GM12878 (cell line): ENCODE data around the gene PVALEF. TPM values are rescaled to one million over a fixed set of nuclear protein-coding genes. Genes with fewer than 3 reads are reported as not detected.

ENCODE experiments used
- ATAC-seq: fragments of 200-7000 bp; cut with Tn5 transposase; 3 replicates; pipeline ENCODE4 v1.9.1; 2020; ENCODE audit warnings: mild to moderate bottlenecking, moderate library complexity
- BruUV-seq: library from RNA; stranded (reverse); fragments of 400-500 nt; replicated peaks from 2 replicates; lab custom pipeline; 2021; lab: Mats Ljungman, UMichigan
- CTCF ChIA-PET: fragments of 300-600 bp; sonication (Branson Sonifier 250); formaldehyde crosslinking; extraction: SDS; loops from one replicate; lab custom pipeline; 2021; ENCODE audit warnings: inconsistent platforms; lab: Yijun Ruan, JAX
- POLR2A ChIA-PET: fragments of 350-600 bp; formaldehyde crosslinking; extraction: SDS; loops from one replicate; lab custom pipeline; 2021; ENCODE audit warnings: inconsistent platforms; lab: Charles Lee
- RAD21 ChIA-PET: fragments of 300-600 bp; sonication (Branson Sonifier 250); formaldehyde crosslinking; loops from one replicate; lab custom pipeline; 2023; ENCODE audit warnings: antibody characterized with exemption; ENCODE audit not compliant: unreplicated experiment; lab: Charles Lee
- SMC1A ChIA-PET: fragments of 300-600 bp; sonication (Branson Sonifier 250); formaldehyde crosslinking; loops from one replicate; lab custom pipeline; 2023; ENCODE audit not compliant: unreplicated experiment, uncharacterized antibody; lab: Charles Lee
- DNase-seq: peaks from one replicate; pipeline ENCODE4 v3.0.0-alpha.2; 2011; ENCODE audit warnings: low read depth, low spot score
- FAIRE-seq: peaks from 3 replicates; lab custom pipeline; 2011; peaks lifted over from hg19 to GRCh38; lab: Jason Lieb, UNC
- H2AFZ ChIP-seq: 2 replicates; pipeline ENCODE4 v1.6.0; 2011; ENCODE audit warnings: low read depth, low read length, control low read depth; ENCODE audit not compliant: control insufficient read depth
- H3K27ac ChIP-seq: 2 replicates; pipeline ENCODE4 v1.5.1; 2011; ENCODE audit warnings: control low read depth; ENCODE audit not compliant: control insufficient read depth, insufficient read depth
- H3K27me3 ChIP-seq, 2 experiments: replicated peaks in 1 of 2; 2 replicates each; pipeline versions ENCODE4 v1.6.0 to v1.6.1; 2011; ENCODE audit warnings: low read length in 1 of 2; ENCODE audit not compliant: control insufficient read depth in 2 of 2, insufficient read depth in 2 of 2
- H3K36me3 ChIP-seq, 2 experiments: 2 replicates each; pipeline ENCODE4 v1.5.1; 2011; ENCODE audit warnings: low read length in 1 of 2; ENCODE audit not compliant: control insufficient read depth in 2 of 2, insufficient read depth in 2 of 2
- H3K4me1 ChIP-seq: 2 replicates; pipeline ENCODE4 v1.6.1; 2011; ENCODE audit warnings: mild to moderate bottlenecking, low read length, moderate library complexity, mixed read lengths; ENCODE audit not compliant: control insufficient read depth, insufficient read depth
- H3K4me2 ChIP-seq: 2 replicates; pipeline ENCODE4 v1.6.0; 2011; ENCODE audit warnings: control low read depth; ENCODE audit not compliant: control insufficient read depth, insufficient read depth
- H3K4me3 ChIP-seq: fragments of 200-600 bp; sonication (generic); 2 replicates; pipeline ENCODE4 v1.5.1; 2016
- H3K79me2 ChIP-seq: 2 replicates; pipeline ENCODE4 v1.6.0; 2011; ENCODE audit warnings: low read length; ENCODE audit not compliant: control insufficient read depth, insufficient read depth
- H3K9ac ChIP-seq: 2 replicates; pipeline ENCODE4 v1.8.0; 2011; ENCODE audit warnings: low read length, control low read depth, mixed read lengths; ENCODE audit not compliant: control insufficient read depth, insufficient read depth
- H3K9me3 ChIP-seq: replicated peaks from 3 replicates; pipeline ENCODE4 v1.5.1; 2011; ENCODE audit warnings: mild to moderate bottlenecking, low read length; ENCODE audit not compliant: control insufficient read depth, insufficient read depth
- H4K20me1 ChIP-seq: 2 replicates; pipeline ENCODE4 v1.6.0; 2011; ENCODE audit not compliant: control insufficient read depth, insufficient read depth
- ASH2L ChIP-seq: fragments of 300-600, 200-600 bp; sonication (generic); IDR thresholded peaks from 2 replicates; pipeline ENCODE4 v1.6.1; 2017; ENCODE audit warnings: low read depth, mild to moderate bottlenecking, borderline replicate concordance
- CBFB ChIP-seq: IDR thresholded peaks from 2 replicates; pipeline ENCODE4 v1.6.1; 2016; ENCODE audit warnings: antibody characterized with exemption, low read depth
- CEBPB ChIP-seq, 2 experiments: fragments of 150-350 bp in 1 of 2; IDR thresholded peaks; 2 replicates each; pipeline ENCODE4 v1.6.1; 2012 to 2014; ENCODE audit warnings: low read depth in 2 of 2, low read length in 2 of 2, borderline replicate concordance in 1 of 2, inconsistent platforms in 1 of 2
- ETV6 ChIP-seq, 2 experiments: fragments of 450-650 bp in 1 of 2; IDR thresholded peaks in 1 of 2; conservative IDR thresholded peaks in 1 of 2; 2 replicates each; pipeline ENCODE4 v1.6.1; 2014; ENCODE audit warnings: antibody characterized with exemption in 1 of 2, borderline replicate concordance in 1 of 2, low read depth in 1 of 2, mild to moderate bottlenecking in 1 of 2, moderate library complexity in 1 of 2
- IKZF1 ChIP-seq: fragments of 450-650 bp; conservative IDR thresholded peaks from 2 replicates; pipeline ENCODE4 v1.6.1; 2017; ENCODE audit warnings: antibody characterized with exemption, mild to moderate bottlenecking
- LARP7 ChIP-seq: fragments of 450-650 bp; IDR thresholded peaks from 2 replicates; pipeline ENCODE4 v1.6.1; 2017; ENCODE audit warnings: mild to moderate bottlenecking
- NFYB ChIP-seq: IDR thresholded peaks from 2 replicates; pipeline ENCODE4 v1.6.1; 2011; ENCODE audit warnings: low read depth, mild to moderate bottlenecking, low read length, improper control_type of control experiment, moderate library complexity; ENCODE audit not compliant: insufficient read depth
- NRF1 ChIP-seq: conservative IDR thresholded peaks from 2 replicates; pipeline ENCODE4 v1.6.1; 2011; ENCODE audit warnings: mild to moderate bottlenecking, low read depth, low read length, improper control_type of control experiment
- PML ChIP-seq: IDR thresholded peaks from 2 replicates; pipeline ENCODE4 v1.6.1; 2012; ENCODE audit warnings: low read length, inconsistent platforms
- RELA ChIP-seq: fragments of 450-650 bp; IDR thresholded peaks from 2 replicates; pipeline ENCODE4 v1.8.0; 2014; ENCODE audit warnings: borderline replicate concordance; ENCODE audit not compliant: partially characterized antibody
- SMAD5 ChIP-seq: IDR thresholded peaks from 2 replicates; pipeline ENCODE4 v1.6.1; 2016; ENCODE audit warnings: antibody characterized with exemption, low read depth
- SPI1 ChIP-seq: IDR thresholded peaks from 2 replicates; pipeline ENCODE4 v1.6.1; 2011; ENCODE audit warnings: low read depth, mild to moderate bottlenecking, low read length, moderate library complexity, borderline replicate concordance; ENCODE audit not compliant: insufficient read depth
- WRNIP1 ChIP-seq: IDR thresholded peaks from 2 replicates; pipeline ENCODE4 v1.6.1; 2011; ENCODE audit warnings: low read depth, low read length, improper control_type of control experiment, borderline replicate concordance
- YY1 ChIP-seq: IDR thresholded peaks from 2 replicates; pipeline ENCODE4 v1.6.1; 2011; ENCODE audit warnings: low read depth, mild to moderate bottlenecking, low read length
- WGBS: methylation state at CpG from one replicate; pipeline ENCODE4 v1.1.6; 2016; ENCODE audit warnings: low lambda C conversion rate; ENCODE audit not compliant: insufficient replicate concordance, insufficient coverage; ENCODE audit errors: missing lambda C conversion rate; 5-methylcytosine and 5-hydroxymethylcytosine counted together
- in situ Hi-C: fragments of 300-500 bp; cut with MboI; formaldehyde crosslinking; loops from 9 replicates; pipeline ENCODE4 v1.14.3; 2018; ENCODE audit warnings: mixed read lengths
- intact Hi-C: fragments of 100-400 bp; cut with micrococcal nuclease; formaldehyde crosslinking; loops from one replicate; pipeline ENCODE4 v1.14.2; 2022; ENCODE audit not compliant: unreplicated experiment
- polyA plus RNA-seq, 11 experiments: library from polyadenylated mRNA; depleted of rRNA in 4 of 11; unstranded in 6 of 11; stranded (reverse) in 5 of 11; fragments of >200 nt; fragmentation: Nextera tagmentation in 4 of 11; fragmentation: Illumina TruSeq in 1 of 11; extraction: Ambion mirVana in 4 of 11; extraction: Trizol in 1 of 11; gene quantifications; 1 replicate in 1 of 11; 2 replicates in 10 of 11; pipeline versions ENCODE4 v1.2.1 to v1.2.3, GENCODE V29; 2011 to 2016; ENCODE audit warnings: inconsistent platforms in 2 of 11, missing spikeins in 2 of 11, low read depth in 1 of 11
- total RNA-seq, 4 experiments: library from RNA; depleted of rRNA in 3 of 4; stranded (reverse); fragments of >200 nt in 3 of 4; fragmentation: Illumina TruSeq in 1 of 4; extraction: Trizol in 1 of 4; gene quantifications; 2 replicates each; pipeline versions ENCODE4 v1.2.1 to v1.2.3, GENCODE V29; 2013 to 2021

PVALEF gene
- total and polyA plus RNA-seq, 10 of the 15 experiments (the other 5 are each of a cell fraction or from before 2014, with no cell fraction given): not detected

- Histone ChIP-seq H3K27me3 (no peaks in the 10 kb centered on the region; a peak in 2 of 4 replicates), H3K4me2 (no peak overlapping the region), H3K27ac (no peak overlapping the region), H3K79me2 (no peaks in the 10 kb centered on the region), H3K4me1 (no peaks in the 10 kb centered on the region), H2AFZ (no peak overlapping the region), H3K36me3 (no peaks in the 10 kb centered on the region), H3K4me3 (no peak overlapping the region), H3K9me3 (no peaks in the 10 kb centered on the region), H3K9ac (no peak overlapping the region), H4K20me1 (no peaks in the 10 kb centered on the region)
- SMC1A ChIA-PET: no interaction called here
- no peak for FAIRE-seq
- WGBS: 36% methylated on average over 15 of the region's 19 CpGs
- no peak for DNase-seq
- no TSS peak for BruUV-seq
- intact Hi-C loops: no loop called here
- TF ChIP-seq WRNIP1: no peak
- TF ChIP-seq RELA: no peak
- no peak for TF ChIP-seq SPI1
- TF ChIP-seq ASH2L: no peak
- TF ChIP-seq LARP7: no peak
- no peak for TF ChIP-seq ETV6 (conservative IDR thresholded peaks at IDR 0.05 in 1 of 2, IDR thresholded peaks at IDR 0.05 in 1 of 2; ENCODE audit: borderline replicate concordance in 1 of 2, low read depth in 1 of 2)
- CTCF ChIA-PET: no interaction called here
- no peak for ATAC-seq
- POLR2A ChIA-PET: no interaction called here
- in situ Hi-C loops: no loop called here
- RAD21 ChIA-PET: no interaction called here
These were observed 2.1 kb upstream of the PVALEF start for GRCh38 chr17:81163051-81163695.

- no TSS peak for BruUV-seq
- Histone ChIP-seq H3K36me3 (no peaks in the 10 kb centered on the region), H4K20me1 (no peaks in the 10 kb centered on the region), H3K79me2 (no peaks in the 10 kb centered on the region), H3K4me2 (no peak overlapping the region)
- SMC1A ChIA-PET: no interaction called here
- in situ Hi-C loops: no loop called here
- TF ChIP-seq IKZF1: no peak
- no peak for TF ChIP-seq NRF1
- no peak for TF ChIP-seq CBFB
- TF ChIP-seq YY1: no peak
- TF ChIP-seq SMAD5: no peak
- TF ChIP-seq PML: no peak
- no peak for TF ChIP-seq CEBPB (IDR thresholded peaks at IDR 0.05; ENCODE audit: borderline replicate concordance in 1 of 2, low read depth in 2 of 2, low read length in 2 of 2)
- TF ChIP-seq NFYB: no peak
- TF ChIP-seq, all 136 proteins: peak for 0
- ATAC-seq (no peak), DNase-seq (no peak), FAIRE-seq (no peak)
- no peaks in the 10 kb centered on the region for H3K4me1 ChIP-seq
- ChIA-PET POLR2A (no interaction called here), CTCF (no interaction called here), RAD21 (no interaction called here)
- intact Hi-C loops: no loop called here
- no peak overlapping the region for H3K9ac ChIP-seq
- no peaks in the 10 kb centered on the region; a peak in 3 of 4 replicates for H3K27me3 ChIP-seq
- no peak overlapping the region for H2AFZ ChIP-seq
- H3K4me3 ChIP-seq: no peak overlapping the region
- no peaks in the 10 kb centered on the region for H3K9me3 ChIP-seq
- WGBS: 44% methylated on average over 15 of the region's 15 CpGs
- H3K27ac ChIP-seq: no peak overlapping the region
These were observed 1.5 kb upstream of the PVALEF start for GRCh38 chr17:81163703-81164370.
